Lower lobe of right lung (tissue), 2 donors: ENCODE results near the gene ANKRD13B. TPM values are rescaled to one million over a fixed set of nuclear protein-coding genes. Genes with fewer than 3 reads are reported as not detected.
A peak's percentile ranks its signal among the peaks of the same experiment; 100 is the strongest.
"Not testable (repeated sequence)": the region's sequence is repeated elsewhere in the genome, so short reads cannot be mapped to it uniquely, and the experiment has no call there.

Experiments
- ATAC-seq, 2 donors: fragments of 200-7000 bp; cut with Tn5 transposase; one replicate each; pipeline ENCODE4 v1.9.1; 2020 to 2022; ENCODE audit warnings: mild to moderate bottlenecking in 2 of 2, moderate library complexity in 2 of 2
- DNase-seq: peaks from one replicate; pipeline ENCODE4 v3.0.0-alpha.2; 2020
- H3K27ac ChIP-seq: fragments of 200-600 bp; one replicate; pipeline ENCODE4 v1.8.0; 2022
- H3K27me3 ChIP-seq: fragments of 200-600 bp; one replicate; pipeline ENCODE4 v1.8.0; 2022; ENCODE audit warnings: low read depth
- H3K36me3 ChIP-seq: fragments of 200-600 bp; one replicate; pipeline ENCODE4 v1.8.0; 2022; ENCODE audit warnings: mild to moderate bottlenecking
- H3K4me1 ChIP-seq: fragments of 200-600 bp; one replicate; pipeline ENCODE4 v1.8.0; 2022
- H3K4me3 ChIP-seq: fragments of 200-600 bp; one replicate; pipeline ENCODE4 v1.8.0; 2022; ENCODE audit warnings: mild to moderate bottlenecking
- H3K9me3 ChIP-seq: fragments of 200-600 bp; one replicate; pipeline ENCODE4 v1.8.0; 2022
- CTCF ChIP-seq: fragments of 200-600 bp; IDR thresholded peaks from one replicate; pipeline ENCODE4 v1.8.0; 2022; ENCODE audit warnings: antibody characterized with exemption, mild to moderate bottlenecking
- intact Hi-C: fragments of 100-400 bp; cut with DNase I; formaldehyde crosslinking; loops from one replicate; pipeline ENCODE4 v1.11.0; 2022
- total RNA-seq: library from RNA; stranded (reverse); fragmentation: NEBNext Ultra II Directional; extraction: Animal tissue kit (Norgen Biotek cat#: 25700); gene quantifications from one replicate; pipeline ENCODE4 v1.2.1, GENCODE V29; 2021
- donor health status: DM: no; HTN: yes; CAD: no; lungs with severe emphysema.

ANKRD13B gene
- total RNA-seq, 1 donor from 2014 or later, result 6.6 TPM

- Histone ChIP-seq H3K4me1 (peaks cover 25% of the 10 kb centered on the region), H3K9me3 (no peaks in the 10 kb centered on the region), H3K36me3 (peaks cover 56% of the 10 kb centered on the region), H3K4me3 (no peak overlapping the region), H3K27ac (no peak overlapping the region), H3K27me3 (no peaks in the 10 kb centered on the region)
- intact Hi-C loops, result no loop called here
- ATAC-seq (no peak), DNase-seq (no peak)
- no peak for TF ChIP-seq CTCF
Measured at GRCh38 chr17:29649359-29649758, 56.4 kb downstream of the ANKRD13B start.

- ATAC-seq, result peak; percentile 35 to 44
- Histone ChIP-seq H3K27ac (peak overlapping the region; percentile 27), H3K36me3 (peaks cover 67% of the 10 kb centered on the region)
Measured at GRCh38 chr17:29650396-29650795, 57.5 kb downstream of the ANKRD13B start.

GRCh38 chr17:29651913-29652312, 59.0 kb downstream of the ANKRD13B start:
- ATAC-seq, intact Hi-C loops, H3K9me3 ChIP-seq, H3K27ac ChIP-seq, H3K4me1 ChIP-seq, H3K4me3 ChIP-seq, DNase-seq, H3K27me3 ChIP-seq: not testable (repeated sequence)
- H3K36me3 ChIP-seq, result peaks cover 82% of the 10 kb centered on the region

More at GRCh38 chr17:29650396-29650795, 57.5 kb downstream of the ANKRD13B start:
- Histone ChIP-seq H3K4me1 (peaks cover 15% of the 10 kb centered on the region), H3K4me3 (no peak overlapping the region), H3K27me3 (no peaks in the 10 kb centered on the region), H3K9me3 (no peaks in the 10 kb centered on the region)
- DNase-seq, result no peak
- intact Hi-C loops, result no loop called here
- TF ChIP-seq CTCF, result no peak

GRCh38 chr17:29652976-29653375, 60.0 kb downstream of the ANKRD13B start:
- Histone ChIP-seq H3K27ac (no peak overlapping the region), H3K9me3 (no peaks in the 10 kb centered on the region), H3K36me3 (peaks cover 79% of the 10 kb centered on the region)

GRCh38 chr17:29653995-29654714, 61.2 kb downstream of the ANKRD13B start:
- no peaks in the 10 kb centered on the region for H3K27me3 ChIP-seq
- no peaks in the 10 kb centered on the region for H3K9me3 ChIP-seq
- ATAC-seq (no peak), DNase-seq (no peak)
- peaks cover 75% of the 10 kb centered on the region for H3K36me3 ChIP-seq
- H3K27ac ChIP-seq, result no peak overlapping the region
- intact Hi-C loops, result no loop called here
- no peak overlapping the region for H3K4me3 ChIP-seq
- peaks cover 9% of the 10 kb centered on the region for H3K4me1 ChIP-seq
- TF ChIP-seq CTCF, result no peak

More at GRCh38 chr17:29652976-29653375, 60.0 kb downstream of the ANKRD13B start:
- no peak for TF ChIP-seq CTCF
- Histone ChIP-seq H3K27me3 (no peaks in the 10 kb centered on the region), H3K4me1 (peaks cover 6% of the 10 kb centered on the region), H3K4me3 (no peak overlapping the region)
- no peak for ATAC-seq
- no peak for DNase-seq
- intact Hi-C loops, result no loop called here

- H3K4me1 ChIP-seq, result peaks cover 9% of the 10 kb centered on the region
- TF ChIP-seq CTCF, result no peak
- H3K27me3 ChIP-seq, result no peaks in the 10 kb centered on the region
- no peak overlapping the region for H3K27ac ChIP-seq
- no peak overlapping the region for H3K4me3 ChIP-seq
- H3K9me3 ChIP-seq, result no peaks in the 10 kb centered on the region
- peaks cover 67% of the 10 kb centered on the region for H3K36me3 ChIP-seq
- intact Hi-C loops, result no loop called here
- ATAC-seq (no peak), DNase-seq (no peak)
Measured at GRCh38 chr17:29655323-29655722, 62.4 kb downstream of the ANKRD13B start.
